Hepatocyte (in vitro differentiated cells): Measurements from ENCODE around the gene GTSE1.

ENCODE experiments used
- CTCF ChIP-seq: fragments of 200-600 bp; sonication (generic); IDR thresholded peaks from 2 replicates; pipeline ENCODE4 v1.5.1; 2016; ENCODE audit warnings: antibody characterized with exemption, mild to moderate bottlenecking; ENCODE audit not compliant: poor library complexity
- EZH2 ChIP-seq: fragments of 200-600 bp; sonication (generic); IDR thresholded peaks from 2 replicates; pipeline ENCODE4 v1.6.1; 2016; ENCODE audit warnings: antibody characterized with exemption, mild to moderate bottlenecking, borderline replicate concordance

GRCh38 chr22:46286006-46286405, 10.7 kb upstream of the GTSE1 start:
- no peak for TF ChIP-seq CTCF
- TF ChIP-seq EZH2, result no peak
